GM23338 (cell line): ENCODE data around the gene ST3GAL4.

Experiments used
- CTCF ChIP-seq, 2 experiments: fragments of 200-600 bp in 1 of 2; sonication (generic) in 1 of 2; conservative IDR thresholded peaks; 2 replicates each; pipeline versions ENCODE4 v1.5.1 to v1.6.1; 2016 to 2017; ENCODE audit warnings: antibody characterized with exemption in 2 of 2, low read depth in 2 of 2, mild to moderate bottlenecking in 2 of 2, moderate library complexity in 1 of 2
- EZH2 ChIP-seq: fragments of 200-600 bp; sonication (generic); IDR thresholded peaks from one replicate; pipeline ENCODE4 v1.8.0; 2017; ENCODE audit warnings: antibody characterized with exemption, mild to moderate bottlenecking, low read depth; ENCODE audit not compliant: unreplicated experiment
- JUNB ChIP-seq: IDR thresholded peaks from one replicate; pipeline ENCODE4 v1.6.1; 2016; ENCODE audit warnings: antibody characterized with exemption; ENCODE audit not compliant: unreplicated experiment
- NANOG ChIP-seq: IDR thresholded peaks from 2 replicates; pipeline ENCODE4 v1.6.1; 2016; ENCODE audit warnings: antibody characterized with exemption, borderline replicate concordance
- POLR2AphosphoS5 ChIP-seq: IDR thresholded peaks from 2 replicates; pipeline ENCODE4 v1.6.1; 2016; ENCODE audit warnings: antibody characterized with exemption, low read depth
- ZNF331 ChIP-seq: fragments of 250-450 bp; sonication (Bioruptor Pico); IDR thresholded peaks from 2 replicates; pipeline ENCODE4 v1.5.0; 2020; ENCODE audit warnings: low read depth, mild to moderate bottlenecking, moderate library complexity
- TF ChIP-seq, protein P1 (sequence below): IDR thresholded peaks from one replicate; pipeline ENCODE4 v1.6.1; 2018; ENCODE audit warnings: antibody characterized with exemption; ENCODE audit not compliant: unreplicated experiment

DNA sequence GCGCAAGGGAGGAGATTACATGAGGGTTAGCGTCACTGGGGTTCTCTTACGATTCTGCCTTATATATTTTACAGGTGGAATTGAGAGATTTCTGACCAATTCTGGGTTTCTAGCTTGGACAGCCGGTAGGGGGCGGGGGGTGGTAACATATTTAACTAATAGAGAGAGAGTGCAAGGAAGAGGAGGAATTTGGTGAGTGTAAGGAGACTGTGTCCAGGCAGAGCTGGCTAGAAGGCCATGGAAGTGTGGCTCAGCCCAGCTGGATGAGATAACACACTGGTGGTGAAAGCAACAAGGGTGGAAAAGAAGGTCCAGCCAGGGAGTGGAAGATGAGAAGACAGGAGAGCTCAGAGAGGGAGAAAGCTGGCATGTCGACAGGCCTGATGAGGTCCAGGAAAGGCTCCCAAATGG is 56.5 kb downstream of the ST3GAL4 start:
- peak; percentile 31 to 52 for TF ChIP-seq CTCF (conservative IDR thresholded peaks at IDR 0.05; ENCODE audit: low read depth in 2 of 2)
- TF ChIP-seq NANOG: no peak
- TF ChIP-seq EZH2: no peak
- TF ChIP-seq ZNF331 (CRISPR knock-in tag): no peak
- TF ChIP-seq JUNB: no peak
- TF ChIP-seq, protein P1, sequence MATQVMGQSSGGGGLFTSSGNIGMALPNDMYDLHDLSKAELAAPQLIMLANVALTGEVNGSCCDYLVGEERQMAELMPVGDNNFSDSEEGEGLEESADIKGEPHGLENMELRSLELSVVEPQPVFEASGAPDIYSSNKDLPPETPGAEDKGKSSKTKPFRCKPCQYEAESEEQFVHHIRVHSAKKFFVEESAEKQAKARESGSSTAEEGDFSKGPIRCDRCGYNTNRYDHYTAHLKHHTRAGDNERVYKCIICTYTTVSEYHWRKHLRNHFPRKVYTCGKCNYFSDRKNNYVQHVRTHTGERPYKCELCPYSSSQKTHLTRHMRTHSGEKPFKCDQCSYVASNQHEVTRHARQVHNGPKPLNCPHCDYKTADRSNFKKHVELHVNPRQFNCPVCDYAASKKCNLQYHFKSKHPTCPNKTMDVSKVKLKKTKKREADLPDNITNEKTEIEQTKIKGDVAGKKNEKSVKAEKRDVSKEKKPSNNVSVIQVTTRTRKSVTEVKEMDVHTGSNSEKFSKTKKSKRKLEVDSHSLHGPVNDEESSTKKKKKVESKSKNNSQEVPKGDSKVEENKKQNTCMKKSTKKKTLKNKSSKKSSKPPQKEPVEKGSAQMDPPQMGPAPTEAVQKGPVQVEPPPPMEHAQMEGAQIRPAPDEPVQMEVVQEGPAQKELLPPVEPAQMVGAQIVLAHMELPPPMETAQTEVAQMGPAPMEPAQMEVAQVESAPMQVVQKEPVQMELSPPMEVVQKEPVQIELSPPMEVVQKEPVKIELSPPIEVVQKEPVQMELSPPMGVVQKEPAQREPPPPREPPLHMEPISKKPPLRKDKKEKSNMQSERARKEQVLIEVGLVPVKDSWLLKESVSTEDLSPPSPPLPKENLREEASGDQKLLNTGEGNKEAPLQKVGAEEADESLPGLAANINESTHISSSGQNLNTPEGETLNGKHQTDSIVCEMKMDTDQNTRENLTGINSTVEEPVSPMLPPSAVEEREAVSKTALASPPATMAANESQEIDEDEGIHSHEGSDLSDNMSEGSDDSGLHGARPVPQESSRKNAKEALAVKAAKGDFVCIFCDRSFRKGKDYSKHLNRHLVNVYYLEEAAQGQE: no peak
- TF ChIP-seq POLR2AphosphoS5: no peak
